HepG2 (cell line): ENCODE data around the gene CFAP43. TPM values are rescaled to one million over a fixed set of nuclear protein-coding genes. Genes with fewer than 3 reads are reported as not detected.

Experiments used
- ATAC-seq: fragments of 200-7000 bp; cut with Tn5 transposase; 3 replicates; pipeline ENCODE4 v1.9.1; 2020; ENCODE audit warnings: mild to moderate bottlenecking, moderate library complexity
- BruUV-seq: library from RNA; stranded (reverse); fragments of 400-500 nt; replicated peaks from 2 replicates; lab custom pipeline; 2021; lab: Mats Ljungman, UMichigan
- CTCF ChIA-PET: fragments of 300-600 bp; formaldehyde crosslinking; extraction: SDS; loops from one replicate; lab custom pipeline; 2021; ENCODE audit warnings: low total read pairs, inconsistent platforms, low intra/inter-chr PET ratio; lab: Yijun Ruan, JAX
- POLR2A ChIA-PET: fragments of 350-600 bp; sonication (Branson Sonifier 250); formaldehyde crosslinking; loops from one replicate; lab custom pipeline; 2020; ENCODE audit warnings: antibody characterized with exemption, inconsistent platforms; lab: Yijun Ruan, JAX
- DNase-seq: peaks from one replicate; pipeline ENCODE4 v3.0.0-alpha.2; 2015; ENCODE audit warnings: low spot score
- FAIRE-seq: peaks from 3 replicates; lab custom pipeline; 2011; peaks lifted over from hg19 to GRCh38; lab: Jason Lieb, UNC
- H2AFZ ChIP-seq: one replicate; pipeline ENCODE4 v1.6.1; 2011; ENCODE audit warnings: low read length, inconsistent platforms
- H3K27ac ChIP-seq: fragments of 300-600 bp; 3 replicates; pipeline ENCODE4 v1.8.0; 2011; ENCODE audit warnings: mixed run types, mild to moderate bottlenecking, mixed read lengths, low read length, inconsistent platforms; ENCODE audit not compliant: insufficient read depth; ENCODE audit errors: extremely low read length
- H3K27me3 ChIP-seq, 2 experiments: fragments of 200-600 bp in 1 of 2; 2 replicates in 1 of 2; 3 replicates in 1 of 2; pipeline versions ENCODE4 v1.6.0 to v1.8.0; 2011; ENCODE audit warnings: low read length in 2 of 2, mild to moderate bottlenecking in 2 of 2, moderate library complexity in 2 of 2, inconsistent platforms in 1 of 2; ENCODE audit not compliant: insufficient read depth in 2 of 2, control insufficient read depth in 1 of 2
- H3K36me3 ChIP-seq, 2 experiments: fragments of 200-600 bp in 1 of 2; replicated peaks in 1 of 2; 2 replicates in 1 of 2; 3 replicates in 1 of 2; pipeline versions ENCODE4 v1.5.1 to v1.8.0; 2011; ENCODE audit warnings: low read length in 2 of 2, inconsistent platforms in 1 of 2; ENCODE audit not compliant: insufficient read depth in 2 of 2, control insufficient read depth in 1 of 2
- H3K4me1 ChIP-seq: 2 replicates; pipeline ENCODE4 v1.5.1; 2012; ENCODE audit warnings: low read length, inconsistent platforms; ENCODE audit not compliant: insufficient read depth
- H3K4me2 ChIP-seq: 2 replicates; pipeline ENCODE4 v1.6.0; 2011; ENCODE audit warnings: low read depth, low read length, inconsistent platforms
- H3K4me3 ChIP-seq, 3 experiments: fragments of 200-600 bp in 1 of 3; sonication (generic), shearing (Covaris generic) in 1 of 3; replicated peaks in 1 of 3; 2 replicates each; pipeline ENCODE4 v1.5.1; 2011 to 2016; ENCODE audit warnings: low read length in 3 of 3, inconsistent platforms in 2 of 3, low read depth in 2 of 3, mild to moderate bottlenecking in 2 of 3, control low read depth in 1 of 3, mixed read lengths in 1 of 3; ENCODE audit not compliant: insufficient read depth in 1 of 3
- H3K79me2 ChIP-seq: one replicate; pipeline ENCODE4 v1.6.1; 2011; ENCODE audit warnings: low read length, inconsistent platforms; ENCODE audit not compliant: insufficient read depth
- H3K9ac ChIP-seq: 2 replicates; pipeline ENCODE4 v1.6.0; 2011; ENCODE audit warnings: mild to moderate bottlenecking, low read depth, low read length, inconsistent platforms; ENCODE audit not compliant: insufficient read depth
- H3K9me3 ChIP-seq: 2 replicates; pipeline ENCODE4 v1.5.1; 2012; ENCODE audit warnings: mild to moderate bottlenecking, low read length
- H4K20me1 ChIP-seq: 2 replicates; pipeline ENCODE4 v1.6.0; 2011; ENCODE audit warnings: inconsistent platforms, mild to moderate bottlenecking, low read length, moderate library complexity; ENCODE audit not compliant: insufficient read depth
- CC2D1A ChIP-seq: sonication (generic); formaldehyde crosslinking; IDR thresholded peaks from 2 replicates; pipeline ENCODE4 v1.8.1; 2023; ENCODE audit warnings: mild to moderate bottlenecking, missing genetic modification reagents
- DBP ChIP-seq: sonication (generic); formaldehyde crosslinking; IDR thresholded peaks from 2 replicates; pipeline ENCODE4 v1.4.0; 2020; ENCODE audit warnings: missing genetic modification reagents; ENCODE audit errors: not compliant biosample characterization
- HOXA3 ChIP-seq: sonication (generic); formaldehyde crosslinking; IDR thresholded peaks from 2 replicates; pipeline ENCODE4 v1.5.0; 2020; ENCODE audit warnings: missing genetic modification reagents
- IRX3 ChIP-seq: sonication (generic); formaldehyde crosslinking; IDR thresholded peaks from 2 replicates; pipeline ENCODE4 v1.8.1; 2023; ENCODE audit warnings: mild to moderate bottlenecking, low read depth, missing genetic modification reagents, borderline replicate concordance
- KAT2B ChIP-seq: fragments of 150-350 bp; IDR thresholded peaks from 2 replicates; pipeline ENCODE4 v1.6.1; 2014; ENCODE audit warnings: low read depth, low read length, borderline replicate concordance
- MIXL1 ChIP-seq: IDR thresholded peaks from 2 replicates; pipeline ENCODE4 v1.6.1; 2016
- MYPOP ChIP-seq: sonication (generic); formaldehyde crosslinking; IDR thresholded peaks from 2 replicates; pipeline ENCODE4 v1.8.1; 2023; ENCODE audit warnings: mild to moderate bottlenecking, moderate library complexity, missing genetic modification reagents
- PITX1 ChIP-seq: sonication (generic); formaldehyde crosslinking; IDR thresholded peaks from 2 replicates; pipeline ENCODE4 v1.5.1; 2020; ENCODE audit warnings: mild to moderate bottlenecking, missing genetic modification reagents
- SAP130 ChIP-seq: IDR thresholded peaks from 2 replicates; pipeline ENCODE4 v1.6.1; 2016; ENCODE audit warnings: low read depth
- SNAPC4 ChIP-seq: sonication (generic); formaldehyde crosslinking; IDR thresholded peaks from 2 replicates; pipeline ENCODE4 v1.4.0; 2020; ENCODE audit warnings: mild to moderate bottlenecking, missing genetic modification reagents
- ZNF614 ChIP-seq: IDR thresholded peaks from 2 replicates; pipeline ENCODE4 v1.6.1; 2018; ENCODE audit warnings: missing biosample characterization, missing genetic modification reagents, inconsistent platforms, borderline replicate concordance
- WGBS: methylation state at CpG from one replicate; pipeline ENCODE4 v1.1.6; 2017; ENCODE audit warnings: low lambda C conversion rate; 5-methylcytosine and 5-hydroxymethylcytosine counted together
- in situ Hi-C: cut with HindIII; loops from 2 replicates; pipeline ENCODE4 v1.10.0; 2017; ENCODE audit warnings: low pct_unique_long_range_greater_than_20kb; ENCODE audit not compliant: extremely low pct_ligation_motif_present
- intact Hi-C: fragments of 100-400 bp; cut with micrococcal nuclease; formaldehyde crosslinking; loops from one replicate; pipeline ENCODE4 v1.10.0; 2022; ENCODE audit not compliant: unreplicated experiment
- polyA plus RNA-seq, 8 experiments: library from polyadenylated mRNA; depleted of rRNA in 3 of 8; stranded (reverse) in 7 of 8; unstranded in 1 of 8; fragments of >200 nt; fragmentation: Illumina TruSeq in 4 of 8; extraction: Trizol in 4 of 8; gene quantifications; 2 replicates each; pipeline versions ENCODE4 v1.2.1 to v1.2.3, GENCODE V29; 2011 to 2016; ENCODE audit warnings: low read depth in 4 of 8, missing spikeins in 1 of 8, mixed read lengths in 1 of 8; ENCODE audit not compliant: insufficient read depth in 1 of 8
- total RNA-seq, 5 experiments: library from RNA; depleted of rRNA; stranded (reverse); fragments of >200 nt; fragmentation: Illumina TruSeq; extraction: Trizol; gene quantifications; 2 replicates each; pipeline ENCODE4 v1.2.3, GENCODE V29; 2016; ENCODE audit warnings: low read depth in 1 of 5
- TF ChIP-seq, protein P1 (sequence below): sonication (generic); formaldehyde crosslinking; IDR thresholded peaks from 2 replicates; pipeline ENCODE4 v1.5.1; 2020; ENCODE audit warnings: mild to moderate bottlenecking, moderate library complexity, missing genetic modification reagents
- TF ChIP-seq, protein P2 (sequence below): sonication (generic); formaldehyde crosslinking; IDR thresholded peaks from 2 replicates; pipeline ENCODE4 v1.5.0; 2020; ENCODE audit warnings: mild to moderate bottlenecking, missing genetic modification reagents, moderate library complexity

CFAP43 gene
- total and polyA plus RNA-seq, 2 of the 13 experiments (the other 11 are each of a cell fraction or from before 2014, with no cell fraction given), result 0.24 to 0.38 TPM

GRCh38 chr10:104143829-104144228, 88.3 kb downstream of the CFAP43 start:
- FAIRE-seq, result no peak
- no peaks in the 10 kb centered on the region for H3K36me3 ChIP-seq
- BruUV-seq, result no TSS peak
- TF ChIP-seq IRX3 (CRISPR knock-in tag) (no peak), MIXL1 (no peak), SNAPC4 (CRISPR knock-in tag) (no peak), SAP130 (CRISPR knock-in tag) (no peak), CC2D1A (no peak), KAT2B (no peak), MYPOP (no peak), PITX1 (no peak), HOXA3 (CRISPR knock-in tag) (no peak), DBP (CRISPR knock-in tag) (no peak), ZNF614 (CRISPR knock-in tag) (no peak)
- TF ChIP-seq, protein P1, sequence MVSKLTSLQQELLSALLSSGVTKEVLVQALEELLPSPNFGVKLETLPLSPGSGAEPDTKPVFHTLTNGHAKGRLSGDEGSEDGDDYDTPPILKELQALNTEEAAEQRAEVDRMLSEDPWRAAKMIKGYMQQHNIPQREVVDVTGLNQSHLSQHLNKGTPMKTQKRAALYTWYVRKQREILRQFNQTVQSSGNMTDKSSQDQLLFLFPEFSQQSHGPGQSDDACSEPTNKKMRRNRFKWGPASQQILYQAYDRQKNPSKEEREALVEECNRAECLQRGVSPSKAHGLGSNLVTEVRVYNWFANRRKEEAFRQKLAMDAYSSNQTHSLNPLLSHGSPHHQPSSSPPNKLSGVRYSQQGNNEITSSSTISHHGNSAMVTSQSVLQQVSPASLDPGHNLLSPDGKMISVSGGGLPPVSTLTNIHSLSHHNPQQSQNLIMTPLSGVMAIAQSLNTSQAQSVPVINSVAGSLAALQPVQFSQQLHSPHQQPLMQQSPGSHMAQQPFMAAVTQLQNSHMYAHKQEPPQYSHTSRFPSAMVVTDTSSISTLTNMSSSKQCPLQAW (CRISPR knock-in tag), result no peak
- TF ChIP-seq, protein P2, sequence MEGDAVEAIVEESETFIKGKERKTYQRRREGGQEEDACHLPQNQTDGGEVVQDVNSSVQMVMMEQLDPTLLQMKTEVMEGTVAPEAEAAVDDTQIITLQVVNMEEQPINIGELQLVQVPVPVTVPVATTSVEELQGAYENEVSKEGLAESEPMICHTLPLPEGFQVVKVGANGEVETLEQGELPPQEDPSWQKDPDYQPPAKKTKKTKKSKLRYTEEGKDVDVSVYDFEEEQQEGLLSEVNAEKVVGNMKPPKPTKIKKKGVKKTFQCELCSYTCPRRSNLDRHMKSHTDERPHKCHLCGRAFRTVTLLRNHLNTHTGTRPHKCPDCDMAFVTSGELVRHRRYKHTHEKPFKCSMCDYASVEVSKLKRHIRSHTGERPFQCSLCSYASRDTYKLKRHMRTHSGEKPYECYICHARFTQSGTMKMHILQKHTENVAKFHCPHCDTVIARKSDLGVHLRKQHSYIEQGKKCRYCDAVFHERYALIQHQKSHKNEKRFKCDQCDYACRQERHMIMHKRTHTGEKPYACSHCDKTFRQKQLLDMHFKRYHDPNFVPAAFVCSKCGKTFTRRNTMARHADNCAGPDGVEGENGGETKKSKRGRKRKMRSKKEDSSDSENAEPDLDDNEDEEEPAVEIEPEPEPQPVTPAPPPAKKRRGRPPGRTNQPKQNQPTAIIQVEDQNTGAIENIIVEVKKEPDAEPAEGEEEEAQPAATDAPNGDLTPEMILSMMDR, result no peak

More at GRCh38 chr10:104143829-104144228, 88.3 kb downstream of the CFAP43 start:
- Histone ChIP-seq H3K9ac (no peak overlapping the region), H3K27ac (no peak overlapping the region), H3K79me2 (no peaks in the 10 kb centered on the region), H3K9me3 (no peaks in the 10 kb centered on the region), H3K27me3 (no peaks in the 10 kb centered on the region), H3K4me2 (no peak overlapping the region), H3K4me3 (no peak overlapping the region), H4K20me1 (no peaks in the 10 kb centered on the region), H2AFZ (no peak overlapping the region), H3K4me1 (no peaks in the 10 kb centered on the region)
- 16% methylated on average over 3 of the region's 3 CpGs for WGBS
- CTCF ChIA-PET, result no interaction called here
- ATAC-seq (no peak), DNase-seq (no peak)
- POLR2A ChIA-PET, result no interaction called here
- intact Hi-C loops (no loop called here), in situ Hi-C loops (no loop called here)
